Measurements from ENCODE around the gene VDAC1.

DNA sequence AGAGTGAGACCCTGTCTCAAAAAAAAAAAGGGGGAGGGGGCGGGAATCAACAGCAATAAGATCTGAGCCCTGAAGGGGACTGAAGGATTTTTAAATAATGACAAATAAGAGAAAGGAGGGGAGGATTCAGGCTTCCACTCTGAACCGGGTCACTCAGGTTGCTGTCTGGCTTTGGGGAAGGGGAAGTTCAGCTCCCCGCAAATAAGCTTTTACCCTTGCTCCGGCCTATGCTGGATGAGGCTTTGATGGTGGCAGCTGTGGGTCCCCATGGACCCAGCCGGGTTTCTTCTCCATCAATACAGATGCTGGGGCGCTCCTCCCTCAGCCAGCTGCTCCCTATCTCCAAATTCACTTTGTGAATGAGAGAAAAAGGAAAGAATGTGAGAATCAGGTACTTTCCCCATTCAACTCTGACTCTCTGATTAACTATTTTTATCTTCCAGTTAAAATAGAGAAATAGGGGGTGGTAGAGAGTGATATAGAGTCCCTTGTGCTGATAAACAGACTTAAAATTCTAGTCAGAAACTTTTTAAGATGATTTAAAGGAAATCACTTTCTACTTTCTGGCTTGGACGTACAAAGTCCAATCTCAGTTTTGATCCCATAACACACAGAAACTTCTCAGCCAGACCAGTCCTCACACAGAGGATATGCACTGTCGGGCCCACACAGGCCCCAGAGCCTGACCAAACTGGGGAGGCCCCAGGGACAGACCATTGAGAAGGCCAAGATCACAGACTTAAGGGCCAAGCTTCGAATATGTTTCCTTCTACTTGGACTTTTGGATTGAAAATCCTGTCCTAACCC, 76.0 kb downstream of the VDAC1 start:
- TF ChIP-seq CTCF (optimal IDR thresholded peaks at IDR 0.05 in 1 of 3, IDR thresholded peaks at IDR 0.05 in 1 of 3, conservative IDR thresholded peaks at IDR 0.05 in 1 of 3; ENCODE audit: extremely low read depth in 1 of 3, insufficient read depth in 2 of 3, low read length in 3 of 3) = no peak
- TF ChIP-seq EZH2 (IDR thresholded peaks at IDR 0.05; ENCODE audit: low read length) = no peak
